H1 (cell line): Measurements from ENCODE around the gene GRK3. TPM values are rescaled to one million over a fixed set of nuclear protein-coding genes. Genes with fewer than 3 reads are reported as not detected.
"Not testable (repeated sequence)": the region's sequence is repeated elsewhere in the genome, so short reads cannot be mapped to it uniquely, and the experiment has no call there.

Experiments
- CTCF ChIA-PET: fragments of 300-600 bp; sonication (Branson Sonifier 250); formaldehyde crosslinking; loops from one replicate; lab custom pipeline; 2021; ENCODE audit not compliant: partially characterized antibody; lab: Charles Lee
- POLR2A ChIA-PET: fragments of 300-600 bp; sonication (Branson Sonifier 250); formaldehyde crosslinking; loops from one replicate; lab custom pipeline; 2021; ENCODE audit warnings: inconsistent platforms; ENCODE audit not compliant: partially characterized antibody; lab: Charles Lee
- DNase-seq, 2 experiments: peaks; one replicate each; pipeline versions ENCODE4 v3.0.0 to v3.0.0-alpha.2; 2010 to 2022; ENCODE audit warnings: low spot score in 2 of 2, low read depth in 1 of 2, mixed read lengths in 1 of 2
- FAIRE-seq: peaks from 2 replicates; lab custom pipeline; 2011; peaks lifted over from hg19 to GRCh38; lab: Jason Lieb, UNC
- H2AFZ ChIP-seq: 2 replicates; pipeline ENCODE4 v1.8.1; 2012; ENCODE audit warnings: low read length, inconsistent platforms
- H2AK5ac ChIP-seq: 2 replicates; pipeline ENCODE4 v1.6.1; 2013; ENCODE audit warnings: low read depth, low read length
- H2BK120ac ChIP-seq: replicated peaks from 2 replicates; pipeline ENCODE3; 2013; ENCODE audit warnings: low read depth, low read length, inconsistent platforms
- H2BK12ac ChIP-seq: 2 replicates; pipeline ENCODE4 v1.6.1; 2013; ENCODE audit warnings: low read depth, low read length
- H2BK15ac ChIP-seq: 2 replicates; pipeline ENCODE4 v1.6.1; 2013; ENCODE audit warnings: low read length
- H2BK20ac ChIP-seq: 2 replicates; pipeline ENCODE4 v1.6.1; 2013; ENCODE audit warnings: low read length
- H2BK5ac ChIP-seq: 2 replicates; pipeline ENCODE4 v1.6.1; 2013; ENCODE audit warnings: low read depth, low read length
- H3K14ac ChIP-seq: 2 replicates; pipeline ENCODE4 v1.6.1; 2013; ENCODE audit warnings: inconsistent platforms; ENCODE audit not compliant: insufficient read length
- H3K18ac ChIP-seq: 2 replicates; pipeline ENCODE4 v1.6.1; 2013; ENCODE audit warnings: low read length; ENCODE audit errors: extremely low read depth
- H3K23ac ChIP-seq: 2 replicates; pipeline ENCODE4 v1.6.1; 2013; ENCODE audit warnings: inconsistent platforms; ENCODE audit not compliant: insufficient read length
- H3K23me2 ChIP-seq: 2 replicates; pipeline ENCODE4 v1.6.1; 2013; ENCODE audit warnings: low read depth, low read length
- H3K27ac ChIP-seq: 2 replicates; pipeline ENCODE4 v1.6.1; 2011; ENCODE audit warnings: low read depth, low read length, inconsistent platforms
- H3K27me3 ChIP-seq, 4 experiments: replicated peaks in 1 of 4; 1 replicate in 1 of 4; 2 replicates in 3 of 4; pipeline versions ENCODE4 v1.6.1 to v1.8.1; 2011 to 2013; ENCODE audit warnings: low read length in 3 of 4, mild to moderate bottlenecking in 3 of 4, inconsistent platforms in 2 of 4, mixed read lengths in 2 of 4, moderate library complexity in 1 of 4; ENCODE audit not compliant: control insufficient read depth in 3 of 4, insufficient read depth in 3 of 4; ENCODE audit errors: extremely low read depth in 1 of 4
- H3K36me3 ChIP-seq, 4 experiments: 2 replicates each; pipeline versions ENCODE4 v1.6.1 to v1.8.1; 2011 to 2013; ENCODE audit warnings: mild to moderate bottlenecking in 4 of 4, low read length in 3 of 4, moderate library complexity in 2 of 4, control low read depth in 1 of 4, inconsistent platforms in 1 of 4; ENCODE audit not compliant: insufficient read depth in 4 of 4, control insufficient read depth in 2 of 4
- H3K4ac ChIP-seq: replicated peaks from 2 replicates; pipeline ENCODE3; 2013; ENCODE audit warnings: low read length, low read depth, mixed read lengths, inconsistent platforms; ENCODE audit not compliant: insufficient read length
- H3K4me1 ChIP-seq, 4 experiments: replicated peaks in 1 of 4; 1 replicate in 1 of 4; 2 replicates in 3 of 4; pipeline versions ENCODE4 v1.6.1 to v1.8.1; 2011 to 2013; ENCODE audit warnings: low read length in 3 of 4, inconsistent platforms in 2 of 4, mixed read lengths in 1 of 4; ENCODE audit not compliant: insufficient read depth in 4 of 4, control insufficient read depth in 3 of 4
- H3K4me2 ChIP-seq, 2 experiments: 2 replicates each; pipeline versions ENCODE4 v1.6.1 to v1.8.1; 2011 to 2013; ENCODE audit warnings: low read depth in 2 of 2, low read length in 2 of 2, control low read depth in 1 of 2, inconsistent platforms in 1 of 2, mild to moderate bottlenecking in 1 of 2; ENCODE audit not compliant: insufficient read depth in 1 of 2
- H3K4me3 ChIP-seq, 4 experiments: fragments of 200-600, 300-600 bp in 1 of 4; sonication (generic), shearing (Covaris generic), sonication (Bioruptor Twin) in 1 of 4; 2 replicates each; pipeline versions ENCODE4 v1.5.1 to v1.8.1; 2011 to 2016; ENCODE audit warnings: low read length in 4 of 4, low read depth in 3 of 4, control low read depth in 2 of 4, inconsistent platforms in 2 of 4, mild to moderate bottlenecking in 2 of 4, mixed read lengths in 1 of 4, moderate library complexity in 1 of 4; ENCODE audit not compliant: insufficient read depth in 2 of 4; ENCODE audit errors: extremely low read depth in 1 of 4
- H3K56ac ChIP-seq: replicated peaks from 2 replicates; pipeline ENCODE3; 2013; ENCODE audit warnings: low read depth, mild to moderate bottlenecking, mixed read lengths, low read length, inconsistent platforms; ENCODE audit not compliant: insufficient read length
- H3K79me1 ChIP-seq: 2 replicates; pipeline ENCODE4 v1.6.1; 2013; ENCODE audit warnings: low read depth, low read length, control low read depth
- H3K79me2 ChIP-seq, 2 experiments: 2 replicates each; pipeline versions ENCODE4 v1.6.1 to v1.8.1; 2012 to 2013; ENCODE audit warnings: low read length in 2 of 2, mild to moderate bottlenecking in 2 of 2, inconsistent platforms in 1 of 2; ENCODE audit not compliant: insufficient read depth in 2 of 2, control insufficient read depth in 1 of 2
- H3K9ac ChIP-seq, 4 experiments: replicated peaks in 1 of 4; 1 replicate in 1 of 4; 2 replicates in 3 of 4; pipeline versions ENCODE4 v1.6.1 to v1.8.1; 2011 to 2013; ENCODE audit warnings: low read depth in 3 of 4, low read length in 3 of 4, control low read depth in 2 of 4, mild to moderate bottlenecking in 2 of 4, moderate library complexity in 2 of 4, inconsistent platforms in 1 of 4; ENCODE audit errors: extremely low read depth in 1 of 4
- H3K9me3 ChIP-seq, 2 experiments: 2 replicates each; pipeline versions ENCODE4 v1.6.1 to v1.8.1; 2012 to 2013; ENCODE audit warnings: mild to moderate bottlenecking in 2 of 2, moderate library complexity in 2 of 2, control low read depth in 1 of 2, inconsistent platforms in 1 of 2, low read depth in 1 of 2, low read length in 1 of 2, mixed read lengths in 1 of 2; ENCODE audit not compliant: insufficient read depth in 2 of 2
- H4K20me1 ChIP-seq, 2 experiments: replicated peaks in 1 of 2; 2 replicates each; pipeline versions ENCODE3 to v1.8.1; 2011 to 2013; ENCODE audit warnings: inconsistent platforms in 2 of 2, low read length in 2 of 2, mild to moderate bottlenecking in 1 of 2; ENCODE audit not compliant: insufficient read depth in 2 of 2, control insufficient read depth in 1 of 2
- H4K5ac ChIP-seq: 2 replicates; pipeline ENCODE4 v1.6.1; 2013; ENCODE audit warnings: low read length, low read depth, mixed read lengths, inconsistent platforms; ENCODE audit not compliant: insufficient read length
- H4K8ac ChIP-seq: 2 replicates; pipeline ENCODE4 v1.8.0; 2013; ENCODE audit warnings: mild to moderate bottlenecking, moderate library complexity, low read length, inconsistent platforms; ENCODE audit not compliant: insufficient read depth; ENCODE audit errors: extremely low read depth
- H4K91ac ChIP-seq: replicated peaks from 2 replicates; pipeline ENCODE3; 2013; ENCODE audit warnings: low read length, mixed read lengths, inconsistent platforms; ENCODE audit not compliant: insufficient read length
- BACH1 ChIP-seq: IDR thresholded peaks from 2 replicates; pipeline ENCODE4 v1.6.1; 2012; ENCODE audit warnings: low read length, improper control_type of control experiment
- EZH2 ChIP-seq: fragments of 200-600 bp; sonication (generic); IDR thresholded peaks from 2 replicates; pipeline ENCODE4 v1.7.1; 2012; ENCODE audit warnings: low read depth, mild to moderate bottlenecking, moderate library complexity, low read length, inconsistent platforms; ENCODE audit not compliant: severe bottlenecking
- KDM5A ChIP-seq: fragments of 200-600 bp; IDR thresholded peaks from 2 replicates; pipeline ENCODE4 v1.7.1; 2012; ENCODE audit warnings: mild to moderate bottlenecking, low read length, inconsistent platforms, mixed read lengths
- POLR2A ChIP-seq, 2 experiments: IDR thresholded peaks; 1 replicate in 1 of 2; 2 replicates in 1 of 2; pipeline ENCODE4 v1.6.1; 2011; ENCODE audit warnings: low read depth in 2 of 2, low read length in 2 of 2, mild to moderate bottlenecking in 2 of 2; ENCODE audit errors: control extremely low read depth in 1 of 2
- TEAD4 ChIP-seq: IDR thresholded peaks from 2 replicates; pipeline ENCODE4 v1.6.1; 2012; ENCODE audit warnings: low read depth, low read length, inconsistent platforms, mixed read lengths
- WGBS, 2 experiments: shearing (Covaris generic) in 1 of 2; methylation state at CpG; one replicate each; pipeline versions ENCODE4 v1.1.6 to v1.1.7; 2013 to 2015; ENCODE audit warnings: low lambda C conversion rate in 2 of 2, mixed read lengths in 2 of 2, inconsistent platforms in 1 of 2, low coverage in 1 of 2, missing lambda C conversion rate in 1 of 2; ENCODE audit not compliant: insufficient replicate concordance in 2 of 2, insufficient coverage in 1 of 2, insufficient read length in 1 of 2; ENCODE audit errors: extremely low coverage in 1 of 2, missing lambda C conversion rate in 1 of 2; 5-methylcytosine and 5-hydroxymethylcytosine counted together
- polyA plus RNA-seq, 7 experiments: library from polyadenylated mRNA; depleted of rRNA in 3 of 7; stranded (reverse) in 5 of 7; unstranded in 2 of 7; fragments of >200 nt in 5 of 7; fragments of 200-250 nt in 2 of 7; gene quantifications; 1 replicate in 5 of 7; 2 replicates in 1 of 7; 4 replicates in 1 of 7; pipeline versions ENCODE4 v1.2.1 to v1.2.3, GENCODE V29; 2011 to 2013; ENCODE audit warnings: missing spikeins in 2 of 7, mixed read lengths in 2 of 7
- total RNA-seq: library from RNA; stranded (reverse); fragmentation: NEBNext Ultra II Directional; extraction: Animal tissue kit (Norgen Biotek cat#: 25700); gene quantifications from 2 replicates; pipeline ENCODE4 v1.2.1, GENCODE V29; 2021

The GRK3 gene
- total and polyA plus RNA-seq, 2 of the 8 experiments (the other 6 are each of a cell fraction or from before 2014, with no cell fraction given), result 7.5 to 35.3 TPM

- no peak for TF ChIP-seq EZH2
- TF ChIP-seq BACH1, result no peak
- no peak for TF ChIP-seq TEAD4
- no peak for TF ChIP-seq KDM5A
- no peak for TF ChIP-seq POLR2A (IDR thresholded peaks at IDR 0.05; ENCODE audit: control extremely low read depth in 1 of 2, low read depth in 2 of 2, low read length in 2 of 2)
These were observed 6.1 kb upstream of the GRK3 start (continued) for GRCh38 chr22:25558341-25558740.

- DNase-seq, H3K14ac ChIP-seq, H4K91ac ChIP-seq, H2BK20ac ChIP-seq, H3K4me2 ChIP-seq, H3K4me3 ChIP-seq, H4K8ac ChIP-seq, H3K18ac ChIP-seq, H2AFZ ChIP-seq, H2BK120ac ChIP-seq, H2BK5ac ChIP-seq, H3K36me3 ChIP-seq, H2BK12ac ChIP-seq, H3K4ac ChIP-seq, CTCF ChIA-PET, FAIRE-seq, H3K4me1 ChIP-seq, H4K5ac ChIP-seq, H3K23ac ChIP-seq, H3K79me1 ChIP-seq, H2AK5ac ChIP-seq, H4K20me1 ChIP-seq, H3K9ac ChIP-seq, H3K56ac ChIP-seq, H3K9me3 ChIP-seq, H3K27ac ChIP-seq, H3K79me2 ChIP-seq, H2BK15ac ChIP-seq: not testable (repeated sequence)
- Histone ChIP-seq H3K23me2 (peaks cover 16% of the 10 kb centered on the region; the same call in 1 of the 2 replicates), H3K27me3 (peaks cover 0 to 13% (median 3%) of the 10 kb centered on the region in 4 experiments; a peak in 2 of 7 replicates)
- POLR2A ChIA-PET, result interaction anchor here (1.5 kb wide), 1 partner anchor 10 kb away, joined by 3 read pairs; no protein-coding TSS in a partner anchor
- 86% methylated on average over 4 of the region's 4 CpGs; no CpG with 5 or more reads in 1 of the 2 experiments for WGBS, 2 experiments
These were observed 4.6 kb upstream of the GRK3 start for GRCh38 chr22:25559910-25560309.
